KBM-7 (cell line): ENCODE data around the gene ZG16.
"Not testable (repeated sequence)": the region's sequence is repeated elsewhere in the genome, so short reads cannot be mapped to it uniquely, and the experiment has no call there.

Source experiments
- DNase-seq: peaks from one replicate; pipeline ENCODE4 v3.0.0-alpha.2; 2015
- in situ Hi-C: fragments of 300-500 bp; cut with MboI; formaldehyde crosslinking; loops from 2 replicates; pipeline ENCODE4 v1.14.3; 2020; ENCODE audit warnings: low sequenced_read_pairs, low pct_unique_long_range_greater_than_20kb, mixed read lengths

ZG16 gene

DNA sequence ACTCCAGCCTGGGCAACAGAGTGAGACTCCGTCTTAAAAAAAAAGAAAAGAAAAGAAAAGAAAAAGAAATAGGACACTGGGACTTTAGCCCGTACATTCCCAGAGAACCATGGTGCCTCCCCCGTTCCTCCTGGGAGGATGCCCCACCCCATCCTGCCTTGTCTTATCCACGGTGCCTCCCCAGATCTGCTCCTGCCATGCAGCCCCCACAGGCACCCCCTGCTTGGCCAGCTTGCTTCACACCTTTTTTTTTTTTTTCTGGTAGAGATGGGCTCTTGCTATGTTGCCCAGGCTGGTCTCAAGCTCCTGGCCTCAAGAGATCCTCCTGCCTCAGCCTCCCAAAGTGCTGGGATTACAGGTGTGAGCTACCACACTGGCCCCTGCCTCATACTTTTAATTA is 31.5 kb upstream of the ZG16 start:
- in situ Hi-C loops, DNase-seq: not testable (repeated sequence)

DNA sequence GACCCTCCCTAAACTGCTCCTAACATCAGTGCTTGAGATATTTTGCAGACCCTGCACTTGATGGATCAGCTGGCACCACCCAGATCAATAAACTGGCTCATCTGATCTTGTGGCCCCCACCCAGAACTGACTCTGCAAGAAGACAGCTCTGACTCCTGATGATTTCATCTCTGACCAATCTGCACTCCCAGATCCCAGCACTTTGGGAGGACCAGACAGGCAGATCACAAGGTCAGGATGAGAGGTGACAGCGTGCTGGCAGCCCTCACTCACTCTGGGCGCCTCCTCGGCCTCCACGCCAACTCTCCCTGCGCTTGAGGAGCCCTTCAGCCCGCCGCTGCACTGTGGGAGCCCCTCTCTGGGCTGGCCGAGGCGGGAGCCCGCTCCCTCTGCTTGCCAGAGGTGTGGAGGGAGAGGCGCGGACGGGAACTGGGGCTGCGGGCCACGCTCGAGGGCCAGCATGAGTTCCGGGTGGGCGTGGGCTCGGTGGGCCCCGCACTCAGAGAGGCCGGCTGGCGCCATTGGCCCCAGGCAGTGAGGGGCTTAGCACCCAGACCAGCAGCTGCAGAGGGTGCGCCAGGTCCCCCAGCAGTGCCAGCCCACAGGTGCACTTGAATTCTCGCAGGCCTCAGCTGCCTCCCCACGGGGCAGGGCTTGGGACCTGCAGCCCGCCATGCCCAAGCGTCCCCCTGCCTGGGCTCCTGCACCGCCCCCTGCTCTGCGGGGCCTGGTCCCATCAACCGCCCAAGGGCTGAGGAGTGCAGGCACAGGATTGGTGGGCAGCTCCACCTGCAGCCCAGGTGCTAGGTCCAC is 29.9 kb upstream of the ZG16 start:
- no peak for DNase-seq
- in situ Hi-C loops, result no loop called here

DNA sequence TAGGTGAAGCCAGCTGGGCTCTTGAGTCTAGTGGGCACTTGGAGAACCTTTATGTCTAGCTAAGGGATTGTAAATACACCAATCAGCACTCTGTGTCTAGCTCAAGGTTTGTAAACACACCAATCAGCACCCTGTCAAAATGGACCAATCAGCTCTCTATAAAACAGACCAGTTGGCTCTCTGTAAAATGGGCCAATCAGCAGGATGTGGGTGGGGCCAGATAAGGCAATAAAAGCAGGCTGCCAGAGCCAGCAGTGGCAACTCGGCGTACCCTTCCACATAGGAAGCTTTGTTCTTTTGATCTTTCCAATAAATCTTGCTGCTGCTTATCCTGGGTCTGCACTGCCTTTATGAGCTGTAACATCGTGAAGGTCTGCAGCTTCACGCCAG is 29.3 kb upstream of the ZG16 start:
- in situ Hi-C loops, result not testable (repeated sequence)

DNA sequence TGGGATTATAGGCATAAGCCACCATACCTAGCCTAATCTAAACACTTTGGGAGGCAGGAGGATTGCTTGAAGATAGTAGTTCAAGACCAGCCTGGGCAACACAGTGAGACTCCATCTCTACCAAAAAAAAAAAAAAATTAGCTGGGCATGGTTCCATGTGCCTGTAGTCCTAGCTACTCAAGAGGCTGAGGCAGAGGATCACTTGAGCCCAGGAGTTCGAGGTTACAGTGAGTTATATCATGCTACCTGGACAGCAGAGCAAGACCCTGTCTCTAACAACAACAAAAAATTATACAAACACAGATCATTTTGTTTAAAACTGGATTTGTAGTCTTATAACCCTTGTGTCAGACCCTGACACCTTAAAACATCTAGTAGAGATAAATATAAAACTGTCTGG is 24.5 kb upstream of the ZG16 start:
- in situ Hi-C loops, result no loop called here
- DNase-seq, result no peak

More for the DNA sequence above, 29.3 kb upstream of the ZG16 start:
- not testable (repeated sequence) for DNase-seq

DNA sequence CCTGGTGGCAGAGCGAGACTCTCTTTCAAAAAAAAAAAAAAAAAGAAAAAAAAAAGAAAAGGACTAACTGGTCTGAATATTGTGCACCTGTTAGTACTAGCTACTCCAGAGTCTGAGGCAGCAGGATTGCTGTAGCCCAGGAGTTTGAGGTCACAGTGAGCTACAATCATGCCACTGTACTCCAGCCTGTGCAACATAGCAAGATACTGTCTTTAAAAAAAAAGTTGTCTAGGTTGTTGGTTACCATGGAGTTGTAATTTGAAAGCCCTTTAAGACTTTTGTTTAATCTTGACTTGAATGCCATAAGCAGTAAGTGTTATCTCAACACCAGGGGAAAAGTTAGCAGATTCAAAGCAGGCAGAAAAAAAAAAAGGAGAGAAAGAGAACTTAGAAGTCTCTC is 21.4 kb upstream of the ZG16 start:
- in situ Hi-C loops, result no loop called here
- no peak for DNase-seq

DNA sequence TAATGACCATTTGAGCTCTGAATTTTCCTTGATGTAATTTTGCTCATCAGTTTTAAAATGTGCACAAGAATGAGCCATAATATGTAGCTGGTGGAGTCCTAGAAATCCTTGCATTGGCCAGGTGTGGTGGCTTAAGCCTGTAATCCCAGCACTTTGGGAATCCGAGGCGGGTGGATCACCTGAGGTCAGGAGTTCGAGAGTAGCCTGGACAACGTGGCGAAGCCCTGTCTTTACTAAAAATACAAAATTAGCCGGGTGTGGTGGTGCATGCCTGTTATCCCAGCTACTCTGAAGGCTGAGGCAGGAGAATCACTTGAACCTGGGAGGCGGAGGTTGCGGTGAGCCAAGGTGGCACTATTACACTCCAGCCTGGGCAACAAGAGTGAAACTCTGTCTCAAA is 21.0 kb upstream of the ZG16 start:
- in situ Hi-C loops, DNase-seq: not testable (repeated sequence)

DNA sequence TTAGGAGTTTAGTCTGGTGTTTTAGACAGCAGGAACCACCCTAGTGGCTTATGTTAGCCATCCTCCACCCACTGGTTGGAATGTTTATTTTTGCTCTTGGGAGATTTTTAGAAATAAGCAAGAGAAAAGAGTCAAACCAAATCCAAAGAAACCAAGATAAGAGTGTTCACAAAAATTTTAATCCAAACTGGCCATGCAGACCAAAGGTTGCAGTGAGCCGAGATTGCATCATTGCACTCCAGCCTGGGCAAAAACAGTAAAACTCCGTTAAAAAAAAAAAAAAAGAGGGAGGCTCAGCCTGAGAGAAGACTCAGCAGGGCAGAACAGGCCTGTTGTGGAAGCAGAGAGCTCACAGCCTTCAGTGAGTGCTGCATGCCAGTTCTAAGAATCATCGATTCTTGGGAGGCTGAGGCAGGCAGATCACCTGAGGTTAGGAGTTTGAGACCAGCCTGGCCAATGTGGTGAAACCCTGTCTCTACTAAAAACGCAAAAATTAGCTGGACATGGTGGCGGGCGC is 20.0 kb upstream of the ZG16 start:
- DNase-seq, result peak; percentile 37
- in situ Hi-C loops, result no loop called here

DNA sequence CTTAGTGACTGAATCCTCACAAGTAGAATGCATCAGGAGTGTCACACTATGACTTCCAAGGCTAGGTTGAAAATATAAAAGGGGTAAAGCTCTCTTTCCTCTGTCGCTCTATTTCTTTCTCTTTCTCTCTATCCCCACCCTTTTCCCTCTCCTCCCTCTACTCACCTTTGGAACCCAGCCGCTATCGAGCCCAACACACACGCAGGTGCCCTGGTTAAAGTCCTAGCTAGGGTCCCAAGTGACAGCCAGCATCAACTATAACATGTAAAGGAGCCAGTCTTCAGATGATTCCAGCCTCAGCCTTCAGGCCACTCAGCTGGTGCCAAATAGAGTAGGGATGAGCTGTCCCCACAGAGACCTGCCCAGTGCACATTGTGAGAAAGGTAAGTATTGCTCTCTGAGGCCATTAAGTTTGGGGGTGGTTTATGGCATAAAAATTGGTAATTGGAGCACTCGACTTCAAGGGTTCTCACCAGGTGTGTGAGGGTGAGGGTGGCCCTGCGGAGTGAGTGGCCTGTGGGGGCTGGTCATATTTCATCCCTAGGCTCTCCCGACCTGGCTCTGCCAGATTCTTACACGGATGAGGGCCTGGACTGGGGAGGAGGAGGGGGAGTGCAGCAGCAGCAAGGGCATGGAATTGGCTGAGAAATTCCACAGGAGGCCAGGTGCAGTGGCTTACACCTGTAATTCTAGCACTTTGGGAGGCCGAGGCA is 17.3 kb upstream of the ZG16 start:
- DNase-seq, result no peak
- in situ Hi-C loops, result no loop called here

DNA sequence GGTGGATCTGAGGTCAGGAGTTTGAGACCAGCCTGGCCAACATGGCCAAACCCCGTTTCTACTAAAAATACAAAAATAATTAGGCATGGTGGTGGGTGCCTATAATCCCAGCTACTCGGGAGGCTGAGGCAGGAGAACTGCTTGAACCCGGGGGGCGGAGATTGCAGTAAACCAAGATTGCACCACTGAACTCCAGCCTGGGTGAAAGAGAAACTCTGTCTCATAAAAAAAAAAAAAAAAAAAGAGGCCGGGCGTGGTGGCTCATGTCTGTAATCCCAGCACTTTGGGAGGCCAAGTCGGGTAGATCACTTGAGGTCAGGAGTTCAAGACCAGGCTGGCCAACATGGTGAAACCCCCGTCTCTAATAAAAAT is 16.8 kb upstream of the ZG16 start:
- in situ Hi-C loops, DNase-seq: not testable (repeated sequence)

DNA sequence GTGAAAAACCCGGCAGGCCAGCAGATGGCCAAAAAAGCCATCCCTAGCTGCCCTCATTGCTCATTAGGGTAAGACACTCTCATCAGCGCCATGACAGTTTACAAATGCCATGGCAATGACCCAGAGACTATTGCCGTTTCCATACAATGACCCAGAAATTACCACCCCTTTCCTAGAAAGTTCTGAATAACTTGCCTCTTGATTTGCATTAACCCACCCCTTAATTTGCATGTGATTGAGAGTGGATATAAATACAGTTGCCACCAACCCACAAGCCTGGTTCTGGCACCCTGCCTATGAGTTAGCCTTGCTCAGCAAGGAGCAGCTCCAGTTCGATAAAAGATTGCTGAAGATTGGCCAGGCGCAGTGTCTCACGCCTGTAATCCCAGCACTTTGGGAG is 16.2 kb upstream of the ZG16 start:
- no peak for DNase-seq
- in situ Hi-C loops, result no loop called here

DNA sequence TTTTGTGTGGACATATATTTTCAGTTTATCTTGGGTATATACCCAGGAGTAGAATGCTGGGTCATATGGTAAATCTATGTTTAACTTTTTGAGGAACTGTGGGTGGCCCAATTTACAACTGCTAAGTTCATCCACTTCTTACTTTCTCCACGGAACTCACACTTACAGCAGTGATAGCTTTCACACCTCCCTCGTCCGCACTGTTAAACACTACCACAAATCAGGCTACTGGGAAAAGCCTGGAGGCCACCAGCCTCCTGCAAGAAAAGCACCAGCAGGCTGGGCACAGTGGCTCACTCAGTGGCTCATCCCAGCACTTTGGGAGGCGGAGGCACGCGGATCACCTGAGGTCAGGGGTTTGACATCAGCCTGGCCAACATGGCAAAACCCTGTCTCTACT is 14.7 kb upstream of the ZG16 start:
- in situ Hi-C loops, result no loop called here
- DNase-seq, result no peak

DNA sequence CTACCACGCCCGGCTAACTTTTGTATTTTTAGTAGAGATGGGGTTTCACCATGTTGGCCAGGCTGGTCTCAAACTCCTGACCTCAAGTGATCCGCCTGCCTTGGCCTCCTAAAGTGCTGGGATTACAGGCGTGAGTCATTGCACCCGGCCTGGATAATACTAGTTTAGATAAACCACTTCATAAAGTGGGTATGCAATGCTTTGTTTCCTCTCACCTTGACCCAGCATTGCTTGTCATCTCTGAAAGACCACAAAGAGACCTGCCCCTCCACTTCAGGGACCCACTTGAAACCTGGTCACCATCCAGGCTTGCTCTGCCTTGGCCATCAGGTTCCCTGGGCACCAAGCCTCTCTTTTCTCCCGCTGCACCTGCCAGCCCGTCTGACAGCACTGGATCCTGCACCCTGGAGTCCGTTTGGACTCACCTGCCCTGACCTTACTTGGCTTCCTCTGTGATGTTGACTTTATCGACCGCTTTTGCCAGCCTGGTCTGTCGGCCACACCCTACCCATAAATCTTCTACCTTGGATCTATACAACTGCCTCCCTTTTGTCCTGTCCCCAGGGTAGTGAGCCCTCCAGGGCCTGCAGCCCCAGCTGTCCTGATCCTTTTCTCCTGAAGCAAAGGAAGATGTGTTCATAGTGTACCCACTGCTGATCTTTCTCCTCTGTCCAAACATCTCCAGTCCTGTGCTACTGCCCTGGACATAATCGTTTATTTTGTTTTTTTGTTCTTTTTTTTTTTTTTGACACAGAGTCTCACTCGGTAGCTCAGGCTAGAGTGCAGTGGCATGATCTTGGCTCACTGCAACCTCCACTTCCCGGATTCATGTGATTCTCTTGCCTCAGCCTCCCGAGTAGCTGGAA is 12.7 kb upstream of the ZG16 start:
- no peak for DNase-seq
- in situ Hi-C loops, result no loop called here

DNA sequence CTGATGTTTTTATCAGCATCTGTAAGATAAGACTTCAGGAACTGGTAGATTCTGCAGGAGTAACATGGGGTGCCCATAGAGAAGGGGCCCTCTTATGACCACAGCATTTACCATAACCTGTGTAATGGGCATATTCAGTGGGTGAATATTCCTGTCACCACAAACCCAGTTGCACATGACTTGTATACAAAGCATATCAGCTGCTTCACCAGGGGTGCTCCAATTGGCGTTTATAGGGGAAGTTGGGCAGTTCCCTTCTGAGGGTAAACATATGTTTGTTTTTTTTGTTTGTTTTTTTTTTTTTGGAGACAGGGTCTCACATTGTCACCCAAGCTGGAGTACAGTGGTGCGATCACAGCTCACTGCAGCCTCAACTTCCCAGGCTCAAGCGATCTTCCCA is 11.5 kb upstream of the ZG16 start:
- no peak for DNase-seq
- in situ Hi-C loops, result no loop called here

DNA sequence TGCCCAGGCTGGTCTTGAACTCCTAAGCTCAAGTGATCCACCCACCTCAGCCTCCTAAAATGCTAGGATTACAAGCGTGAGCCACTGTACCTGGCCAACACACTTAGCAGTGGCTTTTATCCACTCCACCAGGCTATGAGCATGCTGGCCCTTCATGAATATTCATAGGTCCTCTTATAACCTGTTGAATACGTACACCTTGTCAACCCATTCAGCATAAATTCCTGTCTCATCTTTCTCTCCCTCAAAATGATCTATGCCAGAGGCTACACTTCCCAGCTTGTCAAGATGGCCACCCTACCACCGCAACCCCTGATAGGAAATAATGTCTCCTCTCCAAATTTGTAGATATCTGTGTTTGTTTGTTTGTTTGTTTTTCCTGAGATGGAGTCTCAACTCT is 11.0 kb upstream of the ZG16 start:
- in situ Hi-C loops, result no loop called here
- DNase-seq, result no peak

DNA sequence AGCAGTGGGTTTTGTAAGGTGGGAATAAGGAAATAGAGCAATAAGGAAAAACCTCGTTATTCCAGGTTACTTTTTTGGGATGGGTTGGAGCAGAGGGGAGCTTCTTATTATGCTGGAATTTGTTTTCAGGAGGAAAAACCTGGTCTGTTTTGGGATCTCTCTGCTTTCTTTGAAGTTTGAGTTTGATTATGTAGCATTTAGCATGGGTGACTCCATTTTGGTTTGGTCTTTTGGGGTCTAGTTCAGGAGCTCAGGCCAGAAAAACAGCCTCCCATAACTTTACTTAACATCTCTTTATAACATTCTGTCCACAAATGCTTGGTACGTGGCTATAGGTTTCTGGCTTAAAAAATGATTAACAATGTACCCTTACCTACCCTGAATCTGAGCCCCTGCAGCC is 8.5 kb upstream of the ZG16 start:
- in situ Hi-C loops, result no loop called here
- DNase-seq, result no peak

DNA sequence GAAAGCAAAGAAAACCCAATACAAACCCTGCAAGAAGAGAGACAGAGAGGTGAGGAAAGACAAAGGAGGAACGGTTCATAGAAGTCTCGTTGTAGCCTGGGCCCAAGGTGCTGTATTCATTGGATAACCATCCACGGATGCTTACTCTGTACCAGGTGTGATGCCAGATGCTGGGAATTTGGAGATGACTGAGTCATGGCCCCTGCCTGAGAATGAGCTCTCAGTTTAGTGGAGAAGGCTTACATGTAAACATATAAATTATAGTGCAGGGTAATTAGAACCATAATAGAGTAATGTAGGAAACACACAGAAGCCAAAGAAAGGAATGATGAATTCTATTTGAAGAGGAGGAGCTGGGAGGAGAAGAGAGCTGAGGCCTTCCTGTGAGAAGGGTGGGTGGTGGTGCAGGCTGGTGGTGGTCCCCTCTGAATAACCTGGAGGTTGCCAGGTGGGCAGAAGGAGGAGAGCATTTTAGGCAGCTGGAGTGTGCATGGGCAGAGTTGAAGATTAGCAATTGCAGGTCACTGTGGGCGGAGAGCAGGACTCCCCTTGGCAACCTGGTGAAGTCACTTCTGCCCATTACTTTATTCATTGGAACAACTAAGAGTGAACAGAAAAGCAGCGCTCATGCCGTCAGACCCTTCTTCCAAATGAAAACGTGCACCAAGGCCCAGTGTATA is 7.7 kb upstream of the ZG16 start:
- in situ Hi-C loops, result no loop called here
- DNase-seq, result no peak

DNA sequence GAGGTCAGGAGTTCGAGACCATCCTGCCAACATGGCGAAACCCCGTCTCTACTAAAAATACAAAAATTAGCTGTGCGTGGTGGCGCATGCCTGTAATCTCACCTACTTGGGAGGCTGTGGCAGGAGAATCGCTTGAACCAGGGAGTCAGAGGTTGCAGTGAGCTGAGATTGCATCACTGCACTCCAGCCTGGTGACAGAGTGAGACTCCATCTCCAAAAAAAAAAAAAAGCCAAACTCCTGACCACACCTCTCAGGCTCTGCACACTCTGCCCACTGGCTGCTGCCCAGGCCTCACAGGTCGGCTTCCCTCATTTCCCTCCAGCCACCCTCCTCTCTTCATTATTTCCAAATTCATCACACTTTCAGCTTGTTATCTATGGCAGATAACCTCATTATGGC is 5.7 kb upstream of the ZG16 start:
- in situ Hi-C loops, DNase-seq: not testable (repeated sequence)

DNA sequence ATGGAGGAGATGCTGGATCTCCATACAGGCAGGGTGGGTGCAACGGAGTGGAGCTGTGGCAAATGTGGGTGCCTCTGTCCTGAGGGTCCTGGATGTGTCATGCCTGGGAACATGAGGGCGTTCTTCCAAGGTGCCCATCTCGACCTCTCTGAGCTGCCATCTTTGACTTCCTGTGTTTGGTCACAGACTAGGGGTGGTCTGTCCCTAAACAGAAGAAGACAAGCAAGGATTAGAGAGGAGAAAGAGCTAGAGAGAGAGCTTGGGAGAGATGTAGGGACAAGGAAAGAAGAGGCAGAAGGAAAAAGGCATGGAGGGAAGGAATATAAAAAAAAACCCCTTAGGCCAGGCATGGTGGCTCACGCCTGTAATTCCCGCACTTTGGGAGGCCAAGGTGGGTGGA is 3.3 kb upstream of the ZG16 start:
- in situ Hi-C loops, result no loop called here
- no peak for DNase-seq

DNA sequence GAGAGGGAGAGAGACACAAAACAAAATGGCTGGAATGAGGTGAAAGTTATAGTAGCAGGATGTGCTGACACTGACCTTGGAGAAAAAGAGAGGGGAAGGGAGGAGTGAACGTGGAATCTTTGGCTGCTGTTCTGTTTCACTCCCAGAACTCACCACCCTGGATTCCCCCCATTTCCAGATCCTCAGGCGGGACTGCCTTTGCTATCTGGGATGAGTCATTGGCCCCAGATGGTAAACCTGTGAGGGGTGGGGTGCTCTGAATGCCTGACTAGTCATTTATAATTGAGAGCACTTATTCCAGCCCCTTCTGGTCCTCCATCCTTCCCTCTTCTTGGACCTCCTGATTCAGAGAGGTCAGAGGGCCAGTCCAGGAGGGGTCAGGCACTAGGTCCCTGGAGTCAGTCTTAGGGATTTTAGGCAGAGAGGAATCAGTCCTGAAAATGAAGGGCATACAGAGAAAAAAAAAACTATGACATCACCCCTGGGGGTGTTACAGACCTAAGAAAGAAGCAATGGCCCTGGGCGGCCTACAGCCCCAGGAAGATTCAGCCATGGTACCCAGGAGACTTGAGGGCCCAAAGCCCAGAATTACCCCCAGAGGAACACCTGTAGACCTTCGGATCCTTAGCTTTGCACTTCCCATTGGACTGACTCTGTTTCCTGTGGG is 2.2 kb upstream of the ZG16 start:
- DNase-seq, result no peak
- in situ Hi-C loops, result no loop called here
